Uterus (tissue), 4 donors: Measurements from ENCODE around the gene S100A11. TPM values are rescaled to one million over a fixed set of nuclear protein-coding genes. Genes with fewer than 3 reads are reported as not detected.

ENCODE experiments used
- DNase-seq, 2 donors: peaks; one replicate each; pipeline ENCODE4 v3.0.0-alpha.2; 2019 to 2020
- H3K27ac ChIP-seq, 2 donors: fragments of 200-600 bp; sonication (generic); 1 replicate in 1 of 2; 2 replicates in 1 of 2; pipeline ENCODE4 v1.5.1; 2016 to 2018
- H3K27me3 ChIP-seq, 2 donors: fragments of 200-600 bp; sonication (generic); one replicate each; pipeline ENCODE4 v1.5.1; 2018 to 2019; ENCODE audit warnings: control low read depth in 1 of 2
- H3K36me3 ChIP-seq, 2 donors: fragments of 200-600 bp; sonication (generic); one replicate each; pipeline ENCODE4 v1.5.1; 2019; ENCODE audit warnings: control low read depth in 1 of 2
- H3K4me1 ChIP-seq, 2 donors: fragments of 200-600 bp; sonication (generic); one replicate each; pipeline ENCODE4 v1.5.1; 2018 to 2019; ENCODE audit warnings: control low read depth in 1 of 2
- H3K4me3 ChIP-seq, 2 donors: fragments of 200-600 bp; sonication (generic); 1 replicate in 1 of 2; 2 replicates in 1 of 2; pipeline ENCODE4 v1.5.1; 2018 to 2019; ENCODE audit warnings: mild to moderate bottlenecking in 1 of 2
- H3K9me3 ChIP-seq, 2 donors: fragments of 200-600 bp; sonication (generic); one replicate each; pipeline ENCODE4 v1.5.1; 2019; ENCODE audit warnings: control low read depth in 1 of 2
- CTCF ChIP-seq, 4 experiments: fragments of 200-600 bp in 2 of 4; fragments of 450-650 bp in 2 of 4; sonication (generic) in 2 of 4; IDR thresholded peaks; one replicate each; pipeline ENCODE4 v1.5.1; 2016 to 2019; ENCODE audit warnings: antibody characterized with exemption in 4 of 4, mild to moderate bottlenecking in 2 of 4, moderate library complexity in 1 of 4
- POLR2A ChIP-seq, 2 donors: fragments of 450-650 bp; IDR thresholded peaks; one replicate each; pipeline ENCODE4 v1.6.1; 2016; ENCODE audit warnings: antibody characterized with exemption in 2 of 2, mild to moderate bottlenecking in 1 of 2, moderate library complexity in 1 of 2
- intact Hi-C: fragments of 100-400 bp; cut with DNase I; formaldehyde crosslinking; loops from one replicate; pipeline ENCODE4 v1.15.1; 2023; ENCODE audit warnings: low total_unique reads
- total RNA-seq, 4 donors: library from RNA; depleted of rRNA in 3 of 4; stranded (reverse); fragments of >200 nt in 3 of 4; gene quantifications; one replicate each; pipeline versions ENCODE4 v1.1.0 to v1.2.4, GENCODE V29; 2014 to 2023
- donor health status: DM: yes; HTN: yes; CAD: no.

S100A11 gene
- total RNA-seq, 4 donors from 2014 or later: 14.9 to 321 (median 146) TPM

- Histone ChIP-seq H3K4me1 (peaks cover 11 to 20% of the 10 kb centered on the region in 2 donors), H3K27ac (peak overlapping the region; percentile 87 to 90), H3K4me3 (no peak overlapping the region), H3K36me3 (no peaks in the 10 kb centered on the region), H3K27me3 (no peaks in the 10 kb centered on the region), H3K9me3 (no peaks in the 10 kb centered on the region)
- TF ChIP-seq POLR2A (IDR thresholded peaks at IDR 0.05) (no peak), CTCF (IDR thresholded peaks at IDR 0.05) (no peak)
- intact Hi-C loops: no loop called here
- DNase-seq: peak; percentile 31 to 35
Measured at GRCh38 chr1:151990856-151991198, 46.0 kb downstream of the S100A11 start.

- H3K9me3 ChIP-seq: no peaks in the 10 kb centered on the region
- intact Hi-C loops: no loop called here
- TF ChIP-seq CTCF (IDR thresholded peaks at IDR 0.05): no peak
- TF ChIP-seq POLR2A (IDR thresholded peaks at IDR 0.05): no peak
- H3K27me3 ChIP-seq: no peaks in the 10 kb centered on the region
- DNase-seq: no peak
- peak overlapping the region in 1 of 2 donors; percentile 90 for H3K27ac ChIP-seq
- H3K4me1 ChIP-seq: peaks cover 11 to 20% of the 10 kb centered on the region in 2 donors
- no peak overlapping the region for H3K4me3 ChIP-seq
- H3K36me3 ChIP-seq: no peaks in the 10 kb centered on the region
Measured at GRCh38 chr1:151990058-151990855, 46.5 kb downstream of the S100A11 start.

- TF ChIP-seq CTCF (IDR thresholded peaks at IDR 0.05): no peak
- H3K27ac ChIP-seq: peak overlapping the region; percentile 26 to 47
- H3K9me3 ChIP-seq: no peaks in the 10 kb centered on the region
- intact Hi-C loops: no loop called here
- H3K27me3 ChIP-seq: no peaks in the 10 kb centered on the region
- peaks cover 11 to 20% of the 10 kb centered on the region in 2 donors for H3K4me1 ChIP-seq
- H3K4me3 ChIP-seq: no peak overlapping the region
- DNase-seq: peak; percentile 45 to 51
- no peaks in the 10 kb centered on the region for H3K36me3 ChIP-seq
Measured at GRCh38 chr1:151989211-151989862, 47.5 kb downstream of the S100A11 start.

- DNase-seq: no peak
- intact Hi-C loops: no loop called here
- TF ChIP-seq CTCF (IDR thresholded peaks at IDR 0.05) (no peak), POLR2A (IDR thresholded peaks at IDR 0.05) (no peak)
- peak overlapping the region; percentile 26 to 47 for H3K27ac ChIP-seq
- no peaks in the 10 kb centered on the region for H3K27me3 ChIP-seq
- no peaks in the 10 kb centered on the region for H3K36me3 ChIP-seq
- no peak overlapping the region for H3K4me3 ChIP-seq
- peaks cover 11 to 20% of the 10 kb centered on the region in 2 donors for H3K4me1 ChIP-seq
- no peaks in the 10 kb centered on the region for H3K9me3 ChIP-seq
Measured at GRCh38 chr1:151988405-151988923, 48.3 kb downstream of the S100A11 start.
